Kidney tubule cell (primary cell): ENCODE results near the gene BCAT1.
A peak's percentile ranks its signal among the peaks of the same experiment; 100 is the strongest.

Source experiments
- DNase-seq: peaks from one replicate; pipeline ENCODE4 v3.0.0-alpha.2; 2018; ENCODE audit warnings: low spot score

Gene BCAT1

DNA sequence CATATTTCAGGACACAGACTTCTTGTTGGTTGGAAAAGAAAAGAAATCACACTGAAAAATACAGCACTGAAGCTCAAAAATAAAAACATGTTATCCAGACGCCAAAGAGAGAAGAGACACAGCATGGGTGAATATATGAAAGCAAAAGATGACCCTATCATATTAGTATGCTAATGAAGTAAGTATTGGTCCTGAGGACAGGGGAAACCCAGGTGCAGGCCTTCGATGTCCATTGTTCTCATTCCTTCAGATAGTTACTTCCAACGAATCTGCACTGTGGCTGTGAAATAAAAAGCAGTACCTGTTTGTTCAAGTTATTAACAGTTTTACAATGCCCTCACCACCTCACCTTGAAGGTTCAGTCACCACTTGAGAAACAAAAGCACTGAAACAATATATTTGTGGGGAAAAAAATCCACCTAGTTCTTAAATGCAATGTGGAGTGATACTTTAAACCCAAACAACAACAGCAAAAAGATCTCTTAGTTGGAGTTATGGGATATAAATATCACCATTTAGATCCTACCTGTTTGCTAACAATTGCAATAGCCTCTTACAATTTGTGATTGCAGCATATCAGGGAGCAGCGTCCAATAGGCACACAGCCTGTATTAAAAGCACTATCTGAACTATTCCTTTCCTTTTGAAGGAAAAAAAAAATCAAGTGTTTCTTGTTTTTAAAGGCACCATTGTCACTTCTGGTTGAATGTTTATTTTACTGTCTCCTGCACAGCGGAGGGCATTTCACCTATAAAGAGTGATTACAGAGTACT, 188.1 kb downstream of the BCAT1 start:
- no peak for DNase-seq

DNA sequence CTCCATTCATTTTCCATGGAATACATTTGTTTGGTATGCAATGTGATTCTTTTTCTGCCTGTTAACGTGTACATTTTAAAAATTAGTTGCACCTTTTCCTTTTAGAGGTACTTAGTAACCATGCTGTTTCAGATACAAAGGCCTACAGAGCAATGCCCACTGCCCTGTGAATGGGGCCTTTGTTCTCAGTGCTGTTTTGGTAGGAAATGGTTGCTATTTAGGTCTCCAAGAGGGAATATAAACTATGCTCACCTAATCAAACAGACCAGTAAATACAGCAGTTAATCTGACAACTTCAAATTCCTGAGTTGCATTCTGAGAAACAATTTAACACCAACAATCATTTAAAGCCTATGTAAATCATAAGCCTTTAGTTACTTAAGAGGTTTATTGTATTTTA, 188.7 kb downstream of the BCAT1 start:
- DNase-seq, result peak; percentile 37
